KMS-11 (cell line): ENCODE data around the gene HMGB1.

Experiments used
- H2AFZ ChIP-seq: fragments of 200-600 bp; sonication (generic); 2 replicates; pipeline ENCODE4 v1.6.1; 2016; ENCODE audit warnings: antibody characterized with exemption, mixed run types, low read depth
- H3K27ac ChIP-seq: fragments of 200-600 bp; sonication (generic); 2 replicates; pipeline ENCODE4 v1.6.1; 2016; ENCODE audit warnings: mild to moderate bottlenecking, mixed run types
- H3K27me3 ChIP-seq: fragments of 200-600 bp; sonication (generic); 2 replicates; pipeline ENCODE4 v1.6.1; 2017; ENCODE audit warnings: mild to moderate bottlenecking, low read depth, mixed run types, moderate library complexity; ENCODE audit not compliant: insufficient read depth
- H3K36me3 ChIP-seq: fragments of 200-600 bp; sonication (generic); 2 replicates; pipeline ENCODE4 v1.6.1; 2017; ENCODE audit warnings: mild to moderate bottlenecking, mixed run types; ENCODE audit not compliant: insufficient read depth
- H3K4me1 ChIP-seq: fragments of 200-600 bp; sonication (generic); 2 replicates; pipeline ENCODE4 v1.6.1; 2016; ENCODE audit warnings: mild to moderate bottlenecking, low read depth, mixed run types; ENCODE audit not compliant: poor library complexity, severe bottlenecking
- H3K4me2 ChIP-seq: fragments of 200-600 bp; sonication (generic); 2 replicates; pipeline ENCODE4 v1.7.0; 2016; ENCODE audit warnings: mild to moderate bottlenecking, mixed run types
- H3K4me3 ChIP-seq: fragments of 200-600 bp; sonication (generic); IDR thresholded peaks from 2 replicates; pipeline ENCODE4 v1.6.1; 2017; ENCODE audit warnings: low read depth, low read length, mixed read lengths; ENCODE audit not compliant: insufficient read depth
- H3K79me2 ChIP-seq: fragments of 200-600 bp; sonication (generic); 2 replicates; pipeline ENCODE4 v1.6.1; 2016; ENCODE audit warnings: low read depth, mixed run types; ENCODE audit not compliant: insufficient read depth
- H3K9ac ChIP-seq: fragments of 200-600 bp; sonication (generic); 2 replicates; pipeline ENCODE4 v1.6.1; 2016; ENCODE audit warnings: mild to moderate bottlenecking, mixed run types
- H4K20me1 ChIP-seq: fragments of 200-600 bp; sonication (generic); 2 replicates; pipeline ENCODE4 v1.6.1; 2016; ENCODE audit warnings: mild to moderate bottlenecking, mixed run types; ENCODE audit not compliant: insufficient read depth
- CTCF ChIP-seq: fragments of 200-600 bp; sonication (generic); conservative IDR thresholded peaks from 2 replicates; pipeline ENCODE4 v1.6.1; 2017; ENCODE audit warnings: low read depth, mild to moderate bottlenecking, antibody characterized with exemption, low read length, moderate library complexity, mixed read lengths

Gene HMGB1

GRCh38 chr13:30431269-30431940, 34.3 kb downstream of the HMGB1 start:
- no peak overlapping the region for H3K9ac ChIP-seq
- no peak for TF ChIP-seq CTCF
- no peak overlapping the region for H3K4me3 ChIP-seq
- H3K36me3 ChIP-seq, result no peaks in the 10 kb centered on the region
- no peaks in the 10 kb centered on the region for H3K79me2 ChIP-seq
- H3K27me3 ChIP-seq, result no peaks in the 10 kb centered on the region
- H3K4me2 ChIP-seq, result no peak overlapping the region
- H3K4me1 ChIP-seq, result peaks cover 19% of the 10 kb centered on the region
- no peak overlapping the region for H3K27ac ChIP-seq
- no peak overlapping the region for H2AFZ ChIP-seq
- no peaks in the 10 kb centered on the region for H4K20me1 ChIP-seq

DNA sequence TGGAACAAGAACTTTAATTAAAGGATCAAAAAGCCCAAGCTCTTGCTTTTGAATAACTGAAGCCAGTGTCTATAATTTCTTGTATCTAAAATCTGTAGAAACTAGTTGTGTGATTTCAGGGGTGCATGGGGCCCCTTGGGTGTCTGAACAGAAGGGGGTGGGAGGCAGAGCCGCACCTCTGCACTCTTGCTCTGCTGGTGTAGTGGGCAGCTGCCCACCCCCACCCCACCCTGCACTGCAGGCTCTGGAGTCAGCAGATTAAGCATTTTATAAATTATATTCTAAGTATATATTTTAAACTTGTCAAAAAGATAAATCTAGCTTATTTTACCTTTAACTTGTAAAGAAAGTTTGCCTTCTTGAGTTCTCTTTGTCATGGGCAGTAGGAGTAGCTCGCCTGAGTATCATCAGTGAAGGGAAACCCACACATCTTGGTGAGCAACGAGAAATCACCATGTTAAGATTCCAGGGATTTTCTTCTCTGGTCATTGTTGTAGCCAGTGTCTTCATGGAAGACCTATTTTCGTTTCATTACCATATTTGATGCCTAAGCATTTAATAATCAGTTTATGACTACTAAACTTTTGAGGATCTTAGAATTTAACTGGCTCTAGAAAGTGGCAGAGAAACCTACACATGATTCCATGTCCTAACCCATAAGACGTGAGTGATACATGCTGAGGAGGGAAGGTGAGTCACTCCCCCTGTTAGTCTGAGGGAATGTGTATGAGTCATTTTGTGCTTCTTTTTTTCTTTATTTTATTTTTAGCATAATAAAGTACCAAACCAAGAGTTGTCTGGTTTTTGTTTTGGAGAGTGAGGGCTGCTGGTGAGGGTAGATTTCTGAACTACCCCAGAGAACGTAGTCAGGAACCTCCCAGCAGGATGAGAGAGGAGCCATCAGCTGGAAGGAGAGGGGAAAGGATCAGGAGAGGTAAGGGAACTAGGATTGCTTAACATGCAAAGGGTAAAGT, 35.7 kb downstream of the HMGB1 start:
- no peak overlapping the region for H3K4me2 ChIP-seq
- no peak overlapping the region for H3K9ac ChIP-seq

GRCh38 chr13:30429235-30429634, 36.5 kb downstream of the HMGB1 start:
- Histone ChIP-seq H3K36me3 (no peaks in the 10 kb centered on the region), H3K79me2 (no peaks in the 10 kb centered on the region), H3K4me2 (no peak overlapping the region), H3K4me3 (no peak overlapping the region), H3K27ac (no peak overlapping the region), H4K20me1 (no peaks in the 10 kb centered on the region), H3K27me3 (no peaks in the 10 kb centered on the region), H2AFZ (no peak overlapping the region), H3K4me1 (peaks cover 19% of the 10 kb centered on the region), H3K9ac (no peak overlapping the region)
- no peak for TF ChIP-seq CTCF

More for the DNA sequence above, 35.7 kb downstream of the HMGB1 start:
- Histone ChIP-seq H3K27me3 (no peaks in the 10 kb centered on the region), H3K27ac (no peak overlapping the region), H3K79me2 (no peaks in the 10 kb centered on the region), H3K4me1 (peaks cover 19% of the 10 kb centered on the region), H4K20me1 (no peaks in the 10 kb centered on the region), H3K4me3 (no peak overlapping the region), H3K36me3 (no peaks in the 10 kb centered on the region), H2AFZ (no peak overlapping the region)
- no peak for TF ChIP-seq CTCF

GRCh38 chr13:30423891-30424290, 41.8 kb downstream of the HMGB1 start:
- H3K27me3 ChIP-seq, result no peaks in the 10 kb centered on the region
- TF ChIP-seq CTCF, result no peak
- H3K4me1 ChIP-seq, result peaks cover 3% of the 10 kb centered on the region
- H3K4me3 ChIP-seq, result no peak overlapping the region
- H3K4me2 ChIP-seq, result no peak overlapping the region
- no peaks in the 10 kb centered on the region for H4K20me1 ChIP-seq
- H3K79me2 ChIP-seq, result no peaks in the 10 kb centered on the region
- H3K27ac ChIP-seq, result no peak overlapping the region
- H3K9ac ChIP-seq, result no peak overlapping the region
- no peaks in the 10 kb centered on the region for H3K36me3 ChIP-seq
- no peak overlapping the region for H2AFZ ChIP-seq
